OCI-LY3 (cell line): ENCODE data around the gene EDAR.

Source experiments
- H2AFZ ChIP-seq: fragments of 200-600, 300-600 bp; shearing (Covaris generic); 2 replicates; pipeline ENCODE4 v1.6.0; 2014; ENCODE audit warnings: antibody characterized with exemption, low read depth, low read length
- H3K27ac ChIP-seq: fragments of 200-600, 300-600 bp; sonication (generic); 2 replicates; pipeline ENCODE4 v1.5.1; 2014; ENCODE audit warnings: mild to moderate bottlenecking, low read length, moderate library complexity, mixed read lengths
- H3K27me3 ChIP-seq: fragments of 200-600, 300-600 bp; sonication (generic); 2 replicates; pipeline ENCODE4 v1.6.1; 2014; ENCODE audit warnings: low read depth, low read length, mixed read lengths
- H3K36me3 ChIP-seq: fragments of 200-600, 300-600 bp; sonication (generic); replicated peaks from 2 replicates; pipeline ENCODE3; 2014; ENCODE audit warnings: low read depth, low read length, mixed read lengths
- H3K4me1 ChIP-seq: fragments of 300-600, 200-600 bp; sonication (generic); 2 replicates; pipeline ENCODE4 v1.6.1; 2014; ENCODE audit warnings: low read length, mixed read lengths
- H3K4me2 ChIP-seq: fragments of 200-600, 300-600 bp; sonication (generic); 2 replicates; pipeline ENCODE4 v1.6.1; 2014; ENCODE audit warnings: low read length, mixed read lengths
- H3K4me3 ChIP-seq: fragments of 300-600, 200-600 bp; sonication (generic); 2 replicates; pipeline ENCODE4 v1.5.1; 2014; ENCODE audit warnings: antibody characterized with exemption, mild to moderate bottlenecking, low read length, moderate library complexity
- H3K79me2 ChIP-seq: fragments of 300-600, 200-600 bp; shearing (Covaris generic); 2 replicates; pipeline ENCODE4 v1.6.1; 2014; ENCODE audit warnings: mild to moderate bottlenecking, low read length, mixed read lengths
- H3K9ac ChIP-seq: fragments of 300-600, 200-600 bp; shearing (Covaris generic); 2 replicates; pipeline ENCODE4 v1.6.0; 2014; ENCODE audit warnings: mild to moderate bottlenecking, low read length, moderate library complexity
- H3K9me3 ChIP-seq: fragments of 200-600, 300-600 bp; shearing (Covaris generic); 2 replicates; pipeline ENCODE4 v1.6.1; 2014; ENCODE audit warnings: low read length, mixed read lengths; ENCODE audit not compliant: insufficient read depth
- H4K20me1 ChIP-seq: fragments of 200-600, 300-600 bp; sonication (generic); 2 replicates; pipeline ENCODE4 v1.6.1; 2016; ENCODE audit warnings: low read length, mixed read lengths; ENCODE audit not compliant: insufficient read depth
- EZH2phosphoT487 ChIP-seq: fragments of 200-600 bp; shearing (Covaris generic); IDR thresholded peaks from 2 replicates; pipeline ENCODE4 v1.6.1; 2018; ENCODE audit warnings: antibody characterized with exemption, mixed run types, low read depth
- TF ChIP-seq, protein P1 (sequence below): fragments of 200-600, 300-600 bp; sonication (generic); IDR thresholded peaks from 2 replicates; pipeline ENCODE4 v1.5.1; 2014; ENCODE audit warnings: antibody characterized with exemption, low read length, low read depth

EDAR gene

GRCh38 chr2:108960006-108960405, 29.0 kb downstream of the EDAR start:
- H3K27me3 ChIP-seq: 0 out of 2 replicates have a peak, but pooled peaks cover 5% of the 10 kb centered on the region
- H3K4me2 ChIP-seq: no peak overlapping the region
- no peak overlapping the region for H2AFZ ChIP-seq
- H3K9ac ChIP-seq: no peak overlapping the region
- H3K27ac ChIP-seq: no peak overlapping the region
- no peak overlapping the region for H3K4me3 ChIP-seq
- no peaks in the 10 kb centered on the region for H3K79me2 ChIP-seq
- H3K4me1 ChIP-seq: no peaks in the 10 kb centered on the region
- H3K9me3 ChIP-seq: no peaks in the 10 kb centered on the region
- no peaks in the 10 kb centered on the region for H3K36me3 ChIP-seq
- TF ChIP-seq, protein P1, sequence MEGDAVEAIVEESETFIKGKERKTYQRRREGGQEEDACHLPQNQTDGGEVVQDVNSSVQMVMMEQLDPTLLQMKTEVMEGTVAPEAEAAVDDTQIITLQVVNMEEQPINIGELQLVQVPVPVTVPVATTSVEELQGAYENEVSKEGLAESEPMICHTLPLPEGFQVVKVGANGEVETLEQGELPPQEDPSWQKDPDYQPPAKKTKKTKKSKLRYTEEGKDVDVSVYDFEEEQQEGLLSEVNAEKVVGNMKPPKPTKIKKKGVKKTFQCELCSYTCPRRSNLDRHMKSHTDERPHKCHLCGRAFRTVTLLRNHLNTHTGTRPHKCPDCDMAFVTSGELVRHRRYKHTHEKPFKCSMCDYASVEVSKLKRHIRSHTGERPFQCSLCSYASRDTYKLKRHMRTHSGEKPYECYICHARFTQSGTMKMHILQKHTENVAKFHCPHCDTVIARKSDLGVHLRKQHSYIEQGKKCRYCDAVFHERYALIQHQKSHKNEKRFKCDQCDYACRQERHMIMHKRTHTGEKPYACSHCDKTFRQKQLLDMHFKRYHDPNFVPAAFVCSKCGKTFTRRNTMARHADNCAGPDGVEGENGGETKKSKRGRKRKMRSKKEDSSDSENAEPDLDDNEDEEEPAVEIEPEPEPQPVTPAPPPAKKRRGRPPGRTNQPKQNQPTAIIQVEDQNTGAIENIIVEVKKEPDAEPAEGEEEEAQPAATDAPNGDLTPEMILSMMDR: no peak
- TF ChIP-seq EZH2phosphoT487: no peak
- H4K20me1 ChIP-seq: no peaks in the 10 kb centered on the region

GRCh38 chr2:108959401-108959800, 29.6 kb downstream of the EDAR start:
- H3K4me3 ChIP-seq: no peak overlapping the region
- no peak overlapping the region for H3K9ac ChIP-seq
- H3K27me3 ChIP-seq: 0 out of 2 replicates have a peak, but pooled peaks cover 5% of the 10 kb centered on the region
- no peaks in the 10 kb centered on the region for H3K9me3 ChIP-seq
- no peaks in the 10 kb centered on the region for H3K4me1 ChIP-seq
- no peak overlapping the region for H3K27ac ChIP-seq
- no peaks in the 10 kb centered on the region for H4K20me1 ChIP-seq
- no peaks in the 10 kb centered on the region for H3K79me2 ChIP-seq
- H3K36me3 ChIP-seq: no peaks in the 10 kb centered on the region
- H2AFZ ChIP-seq: no peak overlapping the region
- TF ChIP-seq EZH2phosphoT487: no peak
- TF ChIP-seq, protein P1: no peak
- H3K4me2 ChIP-seq: no peak overlapping the region

DNA sequence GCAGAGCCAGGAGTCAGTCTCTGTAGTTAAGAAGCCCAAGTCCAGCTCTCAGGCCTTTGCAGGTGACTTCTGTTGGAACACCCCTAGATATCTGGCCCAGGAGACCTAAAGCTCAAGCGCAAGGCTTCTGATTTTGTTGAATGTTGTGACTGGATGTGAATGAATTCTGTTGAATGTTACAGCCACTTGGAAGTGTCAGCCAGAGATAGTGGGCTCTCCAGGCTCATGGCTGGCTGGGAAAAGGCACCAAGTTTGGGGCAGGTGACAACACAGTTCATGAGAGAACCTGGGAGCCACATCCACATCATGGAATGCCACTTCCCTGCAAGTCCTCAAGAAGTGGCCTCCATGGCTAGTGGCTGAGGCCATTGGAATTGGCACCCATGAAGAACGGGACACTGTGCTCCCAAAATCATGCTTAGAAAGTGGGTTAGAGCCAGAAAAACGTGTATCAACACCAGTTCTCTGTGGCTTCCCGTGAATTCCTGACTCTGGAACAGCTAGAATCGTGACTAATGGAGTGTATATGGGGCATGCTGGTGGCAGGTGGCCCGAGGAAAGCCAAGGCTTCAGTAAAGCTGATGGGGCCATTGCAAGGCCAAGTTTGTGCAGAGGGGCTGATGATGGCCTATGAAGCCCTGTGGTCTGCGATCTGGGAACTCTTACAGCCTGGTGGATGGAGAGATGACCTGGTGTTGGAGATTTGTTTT, 30.2 kb downstream of the EDAR start:
- Histone ChIP-seq H3K4me1 (no peaks in the 10 kb centered on the region), H3K9ac (no peak overlapping the region), H3K9me3 (no peaks in the 10 kb centered on the region), H3K27ac (no peak overlapping the region), H3K79me2 (no peaks in the 10 kb centered on the region), H4K20me1 (no peaks in the 10 kb centered on the region), H3K4me2 (no peak overlapping the region), H2AFZ (no peak overlapping the region), H3K4me3 (no peak overlapping the region), H3K27me3 (0 out of 2 replicates have a peak, but pooled peaks cover 5% of the 10 kb centered on the region), H3K36me3 (no peaks in the 10 kb centered on the region)
- TF ChIP-seq, protein P1: no peak
- TF ChIP-seq EZH2phosphoT487: no peak

- Histone ChIP-seq H3K36me3 (no peaks in the 10 kb centered on the region), H3K9me3 (no peaks in the 10 kb centered on the region), H3K4me2 (no peak overlapping the region), H3K27me3 (0 out of 2 replicates have a peak, but pooled peaks cover 5% of the 10 kb centered on the region), H3K9ac (no peak overlapping the region), H2AFZ (no peak overlapping the region), H3K27ac (no peak overlapping the region), H3K4me1 (no peaks in the 10 kb centered on the region), H4K20me1 (no peaks in the 10 kb centered on the region), H3K4me3 (no peak overlapping the region), H3K79me2 (no peaks in the 10 kb centered on the region)
- TF ChIP-seq, protein P1: no peak
- TF ChIP-seq EZH2phosphoT487: no peak
Measured at GRCh38 chr2:108958002-108958401, 31.0 kb downstream of the EDAR start.
